ENCODE data around the gene SMAD9. TPM values are rescaled to one million over a fixed set of nuclear protein-coding genes. Genes with fewer than 3 reads are reported as not detected.

Gene SMAD9
- total RNA-seq, 2 experiments from 2014 or later: not detected

DNA sequence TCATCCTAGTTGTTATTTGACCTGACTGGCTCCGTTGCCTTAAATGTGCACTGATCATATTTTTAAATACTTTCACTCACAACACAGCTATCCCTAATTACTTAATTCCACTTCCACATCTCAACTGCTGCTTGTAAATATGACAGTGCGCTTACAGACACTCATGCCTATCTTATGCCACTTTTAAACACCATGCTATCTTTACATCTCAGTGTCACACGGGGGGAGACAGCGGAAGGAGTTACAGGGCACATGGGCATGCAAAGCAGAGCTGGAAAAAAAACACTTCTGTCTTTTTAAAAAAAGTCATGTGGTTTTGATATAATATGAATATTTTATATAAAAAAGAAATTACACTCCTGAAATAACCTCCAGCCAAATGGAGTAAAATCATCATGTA is 44.1 kb downstream of the SMAD9 start:
- H3K9me3 ChIP-seq (ENCODE audit: control insufficient read depth in 1 of 2, insufficient read depth in 1 of 2, low read length in 2 of 2): peaks cover 0 to 4% of the 10 kb centered on the region in 2 experiments
- H3K4me3 Mint-ChIP-seq: no peak overlapping the region
- ChIA-PET POLR2A (no interaction called here), CTCF (no interaction called here)
- DNase-seq (no peak), ATAC-seq (ENCODE audit: poor library complexity) (no peak)
- no peak overlapping the region for H3K27ac Mint-ChIP-seq
- H3K4me1 Mint-ChIP-seq (ENCODE audit: low read depth): no peaks in the 10 kb centered on the region
- no peaks in the 10 kb centered on the region for H3K36me3 ChIP-seq (ENCODE audit: insufficient read depth, low read length)
- no peaks in the 10 kb centered on the region for H3K4me1 ChIP-seq (ENCODE audit: insufficient read depth, low read length)
- H3K27ac ChIP-seq (ENCODE audit: low read depth in 1 of 2, low read length in 2 of 2): no peak overlapping the region
- no peaks in the 10 kb centered on the region for H3K27me3 ChIP-seq (ENCODE audit: control insufficient read depth in 1 of 2, insufficient read depth in 2 of 2, low read length in 2 of 2)
- peaks cover 11% of the 10 kb centered on the region for H3K27me3 Mint-ChIP-seq
- intact Hi-C loops (cut with DNase I, micrococcal nuclease): no loop called here
- no peak overlapping the region for H3K4me3 ChIP-seq (ENCODE audit: low read length)
- TF ChIP-seq, protein P1, sequence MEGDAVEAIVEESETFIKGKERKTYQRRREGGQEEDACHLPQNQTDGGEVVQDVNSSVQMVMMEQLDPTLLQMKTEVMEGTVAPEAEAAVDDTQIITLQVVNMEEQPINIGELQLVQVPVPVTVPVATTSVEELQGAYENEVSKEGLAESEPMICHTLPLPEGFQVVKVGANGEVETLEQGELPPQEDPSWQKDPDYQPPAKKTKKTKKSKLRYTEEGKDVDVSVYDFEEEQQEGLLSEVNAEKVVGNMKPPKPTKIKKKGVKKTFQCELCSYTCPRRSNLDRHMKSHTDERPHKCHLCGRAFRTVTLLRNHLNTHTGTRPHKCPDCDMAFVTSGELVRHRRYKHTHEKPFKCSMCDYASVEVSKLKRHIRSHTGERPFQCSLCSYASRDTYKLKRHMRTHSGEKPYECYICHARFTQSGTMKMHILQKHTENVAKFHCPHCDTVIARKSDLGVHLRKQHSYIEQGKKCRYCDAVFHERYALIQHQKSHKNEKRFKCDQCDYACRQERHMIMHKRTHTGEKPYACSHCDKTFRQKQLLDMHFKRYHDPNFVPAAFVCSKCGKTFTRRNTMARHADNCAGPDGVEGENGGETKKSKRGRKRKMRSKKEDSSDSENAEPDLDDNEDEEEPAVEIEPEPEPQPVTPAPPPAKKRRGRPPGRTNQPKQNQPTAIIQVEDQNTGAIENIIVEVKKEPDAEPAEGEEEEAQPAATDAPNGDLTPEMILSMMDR (IDR thresholded peaks at IDR 0.05): no peak
- H3K9me3 Mint-ChIP-seq: no peaks in the 10 kb centered on the region
- no peaks in the 10 kb centered on the region for H3K36me3 Mint-ChIP-seq (ENCODE audit: low read depth)

DNA sequence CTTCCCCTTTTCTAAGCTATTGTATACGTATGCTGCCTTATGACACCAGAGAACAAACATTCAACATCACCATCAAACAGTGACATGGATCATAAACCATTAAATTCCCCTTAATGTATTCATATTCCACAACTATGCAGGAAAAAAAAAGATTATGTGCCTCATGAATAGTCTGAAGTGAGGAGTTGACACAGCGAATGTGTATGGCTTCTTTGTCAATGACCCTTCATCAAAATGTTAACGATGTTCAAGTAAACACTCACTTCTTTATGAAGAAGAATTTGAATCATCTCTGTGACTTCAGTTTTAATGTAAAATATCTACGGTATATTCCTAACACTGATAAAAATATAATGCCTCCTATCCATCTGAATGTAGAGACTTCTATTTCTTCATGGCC is 44.6 kb downstream of the SMAD9 start:
- no peaks in the 10 kb centered on the region for H3K36me3 ChIP-seq (ENCODE audit: insufficient read depth, low read length)
- no peak for ATAC-seq (ENCODE audit: poor library complexity)
- Mint-ChIP-seq H3K4me3 (no peak overlapping the region), H3K4me1 (ENCODE audit: low read depth) (no peaks in the 10 kb centered on the region), H3K27me3 (peaks cover 12% of the 10 kb centered on the region), H3K9me3 (no peaks in the 10 kb centered on the region), H3K36me3 (ENCODE audit: low read depth) (no peaks in the 10 kb centered on the region), H3K27ac (no peak overlapping the region)
- CTCF ChIA-PET: no interaction called here
- no peaks in the 10 kb centered on the region for H3K4me1 ChIP-seq (ENCODE audit: insufficient read depth, low read length)
- peaks cover 0 to 4% of the 10 kb centered on the region in 2 experiments for H3K9me3 ChIP-seq (ENCODE audit: control insufficient read depth in 1 of 2, insufficient read depth in 1 of 2, low read length in 2 of 2)
- no peak for DNase-seq
- TF ChIP-seq, protein P1 (IDR thresholded peaks at IDR 0.05): no peak
- no peaks in the 10 kb centered on the region for H3K27me3 ChIP-seq (ENCODE audit: control insufficient read depth in 1 of 2, insufficient read depth in 2 of 2, low read length in 2 of 2)
- POLR2A ChIA-PET: no interaction called here
- intact Hi-C loops (cut with DNase I, micrococcal nuclease): no loop called here
- H3K27ac ChIP-seq (ENCODE audit: low read depth in 1 of 2, low read length in 2 of 2): no peak overlapping the region
- H3K4me3 ChIP-seq (ENCODE audit: low read length): no peak overlapping the region

DNA sequence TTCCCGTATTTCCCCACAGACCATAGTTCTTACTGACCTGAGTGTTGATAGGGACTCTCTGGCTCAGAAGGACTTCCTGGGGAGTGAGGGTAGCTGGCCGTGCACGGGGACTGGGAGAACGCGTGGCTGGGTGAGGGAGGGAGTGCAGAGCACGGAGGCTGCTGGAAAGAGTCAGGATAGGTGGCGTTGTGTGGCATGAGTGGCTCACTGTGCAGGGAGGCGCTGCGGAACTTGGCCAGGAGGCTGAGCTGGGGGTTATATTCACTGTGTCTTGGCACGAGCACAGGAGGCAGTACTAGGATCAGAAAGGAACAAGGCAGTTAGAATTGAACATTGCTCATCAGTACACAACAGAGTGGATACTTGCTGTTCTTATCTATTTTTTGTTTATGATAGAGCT is 47.4 kb downstream of the SMAD9 start:
- Histone ChIP-seq H3K4me3 (ENCODE audit: low read length) (no peak overlapping the region), H3K4me1 (ENCODE audit: insufficient read depth, low read length) (no peaks in the 10 kb centered on the region), H3K36me3 (ENCODE audit: insufficient read depth, low read length) (no peaks in the 10 kb centered on the region), H3K27ac (ENCODE audit: low read depth in 1 of 2, low read length in 2 of 2) (no peak overlapping the region), H3K27me3 (ENCODE audit: control insufficient read depth in 1 of 2, insufficient read depth in 2 of 2, low read length in 2 of 2) (no peaks in the 10 kb centered on the region), H3K9me3 (ENCODE audit: control insufficient read depth in 1 of 2, insufficient read depth in 1 of 2, low read length in 2 of 2) (no peaks in the 10 kb centered on the region)
- POLR2A ChIA-PET: no interaction called here
- DNase-seq: no peak
- Mint-ChIP-seq H3K27me3 (peaks cover 17% of the 10 kb centered on the region), H3K4me1 (ENCODE audit: low read depth) (no peaks in the 10 kb centered on the region), H3K4me3 (no peak overlapping the region), H3K27ac (no peak overlapping the region), H3K36me3 (ENCODE audit: low read depth) (no peaks in the 10 kb centered on the region), H3K9me3 (no peaks in the 10 kb centered on the region)
- CTCF ChIA-PET: no interaction called here
- intact Hi-C loops (cut with DNase I, micrococcal nuclease): no loop called here
- ATAC-seq (ENCODE audit: poor library complexity): no peak
- TF ChIP-seq, protein P1 (IDR thresholded peaks at IDR 0.05): no peak
